ENCODE measurements around the gene EIF4ENIF1.
A peak's percentile ranks its signal among the peaks of the same experiment; 100 is the strongest.
"Not testable (repeated sequence)": the region's sequence is repeated elsewhere in the genome, so short reads cannot be mapped to it uniquely, and the experiment has no call there.

EIF4ENIF1 gene

GRCh38 chr22:31493355-31493754 is 3.7 kb upstream of the EIF4ENIF1 start:
- not testable (repeated sequence) for DNase-seq (ENCODE audit: low spot score)

- DNase-seq (ENCODE audit: low spot score): no peak
Observed at GRCh38 chr22:31492151-31492550, 2.5 kb upstream of the EIF4ENIF1 start.

GRCh38 chr22:31491218-31491962 is 1.7 kb upstream of the EIF4ENIF1 start:
- DNase-seq (ENCODE audit: low spot score): no peak

GRCh38 chr22:31490496-31490925 is 869 bp upstream of the EIF4ENIF1 start:
- DNase-seq (ENCODE audit: low spot score): peak; percentile 56

GRCh38 chr22:31488988-31489617 is 539 bp downstream of the EIF4ENIF1 start:
- peak; percentile 56 for DNase-seq (ENCODE audit: low spot score)

- DNase-seq (ENCODE audit: low spot score): no peak
Observed at GRCh38 chr22:31488346-31488883, 1.2 kb downstream of the EIF4ENIF1 start.

- DNase-seq (ENCODE audit: low spot score): no peak
Observed at GRCh38 chr22:31486951-31487350, 2.7 kb downstream of the EIF4ENIF1 start.

GRCh38 chr22:31486369-31486768 is 3.3 kb downstream of the EIF4ENIF1 start:
- DNase-seq (ENCODE audit: low spot score): not testable (repeated sequence)

- not testable (repeated sequence) for DNase-seq (ENCODE audit: low spot score)
Observed at GRCh38 chr22:31482470-31482869, 7.2 kb downstream of the EIF4ENIF1 start.

- DNase-seq (ENCODE audit: low spot score): no peak
Observed at GRCh38 chr22:31481129-31481528, 8.5 kb downstream of the EIF4ENIF1 start.

GRCh38 chr22:31477329-31477728 is 12.3 kb downstream of the EIF4ENIF1 start:
- no peak for DNase-seq (ENCODE audit: low spot score)

- DNase-seq (ENCODE audit: low spot score): no peak
Observed at GRCh38 chr22:31475800-31476199, 13.8 kb downstream of the EIF4ENIF1 start.

GRCh38 chr22:31474743-31475142 is 14.9 kb downstream of the EIF4ENIF1 start:
- DNase-seq (ENCODE audit: low spot score): no peak

- no peak for DNase-seq (ENCODE audit: low spot score)
Observed at GRCh38 chr22:31465307-31465706, 24.3 kb downstream of the EIF4ENIF1 start.

GRCh38 chr22:31461699-31462098 is 27.9 kb downstream of the EIF4ENIF1 start:
- no peak for DNase-seq (ENCODE audit: low spot score)

GRCh38 chr22:31451709-31452571 is 37.7 kb downstream of the EIF4ENIF1 start:
- DNase-seq (ENCODE audit: low spot score): peak; percentile 62

- no peak for DNase-seq (ENCODE audit: low spot score)
Observed at GRCh38 chr22:31449506-31449905, 40.1 kb downstream of the EIF4ENIF1 start.

GRCh38 chr22:31448382-31448781 is 41.3 kb downstream of the EIF4ENIF1 start:
- DNase-seq (ENCODE audit: low spot score): no peak

GRCh38 chr22:31447337-31447736 is 42.3 kb downstream of the EIF4ENIF1 start:
- DNase-seq (ENCODE audit: low spot score): no peak

GRCh38 chr22:31446767-31447166 is 42.9 kb downstream of the EIF4ENIF1 start:
- no peak for DNase-seq (ENCODE audit: low spot score)

GRCh38 chr22:31446208-31446607 is 43.4 kb downstream of the EIF4ENIF1 start:
- no peak for DNase-seq (ENCODE audit: low spot score)

- no peak for DNase-seq (ENCODE audit: low spot score)
Observed at GRCh38 chr22:31445642-31446041, 44.0 kb downstream of the EIF4ENIF1 start.

Data from HuH-7 (cell line).